Endothelial cell of umbilical vein (primary cell): Measurements from ENCODE around the gene ACTG1. TPM values are rescaled to one million over a fixed set of nuclear protein-coding genes. Genes with fewer than 3 reads are reported as not detected.

ENCODE experiments used
- BruUV-seq: library from RNA; stranded (reverse); fragments of 400-500 nt; replicated peaks from 2 replicates; lab custom pipeline; 2021; lab: Mats Ljungman, UMichigan
- CTCF ChIA-PET: fragments of 300-600, 350-600 bp; sonication (Branson Sonifier 250); formaldehyde crosslinking; loops from one replicate; lab custom pipeline; 2021; ENCODE audit warnings: antibody characterized with exemption, inconsistent platforms; lab: Charles Lee
- POLR2A ChIA-PET: fragments of 300-600, 350-600 bp; sonication (Branson Sonifier 250); formaldehyde crosslinking; loops from one replicate; lab custom pipeline; 2021; ENCODE audit warnings: antibody characterized with exemption, inconsistent platforms; lab: Charles Lee
- DNase-seq: peaks from one replicate; pipeline ENCODE4 v3.0.0-alpha.2; 2011; ENCODE audit warnings: low read depth, low spot score
- FAIRE-seq: peaks from 2 replicates; lab custom pipeline; 2011; peaks lifted over from hg19 to GRCh38; lab: Jason Lieb, UNC
- H2AFZ ChIP-seq: 2 replicates; pipeline ENCODE4 v1.6.0; 2012; ENCODE audit warnings: low read depth, low read length, control low read depth, inconsistent platforms
- H3K27ac ChIP-seq: 2 replicates; pipeline ENCODE4 v1.5.1; 2011; ENCODE audit warnings: low read depth, mild to moderate bottlenecking, control low read depth, low read length, moderate library complexity; ENCODE audit not compliant: insufficient read depth
- H3K27me3 ChIP-seq, 2 experiments: 2 replicates each; pipeline versions ENCODE4 v1.6.0 to v1.6.1; 2011; ENCODE audit warnings: low read length in 2 of 2, mixed read lengths in 1 of 2; ENCODE audit not compliant: control insufficient read depth in 2 of 2, insufficient read depth in 2 of 2
- H3K36me3 ChIP-seq, 2 experiments: 2 replicates in 1 of 2; 3 replicates in 1 of 2; pipeline ENCODE4 v1.5.1; 2011; ENCODE audit warnings: low read length in 2 of 2, mild to moderate bottlenecking in 1 of 2, moderate library complexity in 1 of 2; ENCODE audit not compliant: control insufficient read depth in 2 of 2, insufficient read depth in 2 of 2; ENCODE audit errors: extremely low read depth in 1 of 2
- H3K4me1 ChIP-seq: 3 replicates; pipeline ENCODE4 v1.5.1; 2011; ENCODE audit warnings: mild to moderate bottlenecking, low read length; ENCODE audit not compliant: control insufficient read depth, insufficient read depth; ENCODE audit errors: extremely low read depth
- H3K4me2 ChIP-seq: 2 replicates; pipeline ENCODE4 v1.6.1; 2011; ENCODE audit warnings: low read length, control low read depth, mixed read lengths; ENCODE audit not compliant: insufficient read depth
- H3K4me3 ChIP-seq, 3 experiments: fragments of 200-600 bp in 1 of 3; sonication (generic), shearing (Covaris generic) in 1 of 3; replicated peaks in 1 of 3; 2 replicates each; pipeline ENCODE4 v1.5.1; 2011 to 2016; ENCODE audit warnings: control low read depth in 3 of 3, low read length in 3 of 3, mild to moderate bottlenecking in 2 of 3, inconsistent platforms in 1 of 3, low read depth in 1 of 3, moderate library complexity in 1 of 3; ENCODE audit not compliant: insufficient read depth in 1 of 3
- H3K79me2 ChIP-seq: 2 replicates; pipeline ENCODE4 v1.6.0; 2012; ENCODE audit warnings: low read length, inconsistent platforms; ENCODE audit not compliant: control insufficient read depth, insufficient read depth
- H3K9ac ChIP-seq: replicated peaks from 2 replicates; pipeline ENCODE3; 2011; ENCODE audit warnings: low read length, control low read depth; ENCODE audit not compliant: insufficient read depth; ENCODE audit errors: extremely low read depth
- H3K9me1 ChIP-seq: replicated peaks from 3 replicates; pipeline ENCODE4 v1.6.0; 2011; ENCODE audit warnings: mild to moderate bottlenecking, low read length; ENCODE audit not compliant: control insufficient read depth, insufficient read depth; ENCODE audit errors: extremely low read depth
- H3K9me3 ChIP-seq: replicated peaks from 2 replicates; pipeline ENCODE4 v1.5.1; 2012; ENCODE audit warnings: low read length, inconsistent platforms; ENCODE audit not compliant: control insufficient read depth, insufficient read depth
- H4K20me1 ChIP-seq: replicated peaks from 2 replicates; pipeline ENCODE3; 2011; ENCODE audit warnings: mild to moderate bottlenecking, low read length; ENCODE audit not compliant: control insufficient read depth, insufficient read depth; ENCODE audit errors: extremely low read depth
- CTCF ChIP-seq, 2 donors: IDR thresholded peaks; 1 replicate in 1 of 2; 2 replicates in 1 of 2; pipeline ENCODE4 v1.5.1; 2011; ENCODE audit warnings: low read length in 2 of 2, mild to moderate bottlenecking in 2 of 2, moderate library complexity in 2 of 2, control low read depth in 1 of 2, inconsistent platforms in 1 of 2, low read depth in 1 of 2; ENCODE audit not compliant: insufficient read depth in 1 of 2; ENCODE audit errors: extremely low read depth in 1 of 2
- EZH2 ChIP-seq: IDR thresholded peaks from 2 replicates; pipeline ENCODE4 v1.6.1; 2012; ENCODE audit warnings: borderline replicate concordance, low read depth, mild to moderate bottlenecking, moderate library complexity, low read length, inconsistent platforms; ENCODE audit not compliant: severe bottlenecking
- FOS ChIP-seq: IDR thresholded peaks from 2 replicates; pipeline ENCODE4 v1.6.1; 2011; ENCODE audit warnings: mild to moderate bottlenecking, low read length, moderate library complexity, borderline replicate concordance; ENCODE audit not compliant: insufficient read depth
- GATA2 ChIP-seq: IDR thresholded peaks from 2 replicates; pipeline ENCODE4 v1.7.0; 2011; ENCODE audit warnings: low read depth, mild to moderate bottlenecking, moderate library complexity, mixed read lengths, low read length; ENCODE audit not compliant: insufficient read length, insufficient read depth
- JUN ChIP-seq: IDR thresholded peaks from 2 replicates; pipeline ENCODE4 v1.6.1; 2011; ENCODE audit warnings: borderline replicate concordance, low read depth; ENCODE audit not compliant: insufficient read length, insufficient read depth
- MAX ChIP-seq: IDR thresholded peaks from 2 replicates; pipeline ENCODE4 v1.6.1; 2011; ENCODE audit not compliant: insufficient read depth, insufficient read length
- MYC ChIP-seq: IDR thresholded peaks from one replicate; pipeline ENCODE4 v1.6.1; 2011; ENCODE audit warnings: mild to moderate bottlenecking, low read depth, low read length
- POLR2A ChIP-seq: IDR thresholded peaks from 2 replicates; pipeline ENCODE4 v1.6.1; 2012; ENCODE audit warnings: low read depth, mild to moderate bottlenecking, control low read depth, low read length
- POLR2AphosphoS5 ChIP-seq: IDR thresholded peaks from 2 replicates; pipeline ENCODE4 v1.6.1; 2012; ENCODE audit warnings: low read depth, mild to moderate bottlenecking, control low read depth, low read length, moderate library complexity; ENCODE audit not compliant: insufficient read depth
- dilution Hi-C: fragments of 300-500 bp; cut with MboI; formaldehyde crosslinking; loops from one replicate; pipeline ENCODE4 v1.15.0; 2019; ENCODE audit warnings: low sequenced_read_pairs; ENCODE audit not compliant: extremely low pct_ligation_motif_present
- intact Hi-C: fragments of 100-400 bp; cut with micrococcal nuclease; formaldehyde crosslinking; loops from one replicate; pipeline ENCODE4 v1.10.0; 2022
- polyA plus RNA-seq, 4 experiments: library from polyadenylated mRNA; depleted of rRNA in 3 of 4; stranded (reverse) in 3 of 4; unstranded in 1 of 4; fragments of >200 nt; gene quantifications; 2 replicates each; pipeline versions ENCODE4 v1.2.1 to v1.2.3, GENCODE V29; 2011 to 2012; ENCODE audit warnings: missing spikeins in 1 of 4
- total RNA-seq: library from RNA; stranded (reverse); gene quantifications from 2 replicates; pipeline ENCODE4 v1.2.3, GENCODE V29; 2021

ACTG1 gene
- total and polyA plus RNA-seq, 2 donors (not counting 3 experiments of a cell fraction or from before 2014, with no cell fraction given): 6,127 to 10,663 TPM

- DNase-seq: no peak
- ChIA-PET POLR2A (no interaction called here), CTCF (interaction anchor here (0.7 to 1.4 kb wide), 2 partner anchors 12 to 28 kb away, joined by 3 read pairs; no protein-coding TSS in a partner anchor)
- H3K4me2 ChIP-seq: no peak overlapping the region
- H3K4me3 ChIP-seq: no peak overlapping the region
- TF ChIP-seq CTCF (IDR thresholded peaks at IDR 0.05; ENCODE audit: extremely low read depth in 1 of 2, insufficient read depth in 1 of 2, low read depth in 1 of 2, low read length in 2 of 2): no peak
- TF ChIP-seq POLR2A: no peak
- no peak for TF ChIP-seq GATA2
- no peak for TF ChIP-seq POLR2AphosphoS5
- TF ChIP-seq JUN: no peak
- TF ChIP-seq FOS: no peak
- no peak for TF ChIP-seq MAX
- no peak for TF ChIP-seq MYC
- TF ChIP-seq EZH2: no peak
- H3K27ac ChIP-seq: no peak overlapping the region
- no peak for FAIRE-seq
- H3K4me1 ChIP-seq: no peaks in the 10 kb centered on the region
- no peaks in the 10 kb centered on the region for H3K27me3 ChIP-seq
- no peaks in the 10 kb centered on the region for H3K9me1 ChIP-seq
- H3K36me3 ChIP-seq: no peaks in the 10 kb centered on the region
- no peak overlapping the region for H3K9ac ChIP-seq
- H2AFZ ChIP-seq: no peak overlapping the region
- H4K20me1 ChIP-seq: no peaks in the 10 kb centered on the region
- intact Hi-C loops (no loop called here), dilution Hi-C loops (no loop called here)
- H3K9me3 ChIP-seq: no peaks in the 10 kb centered on the region
- no peaks in the 10 kb centered on the region for H3K79me2 ChIP-seq
- BruUV-seq: no TSS peak
Measured at GRCh38 chr17:81468770-81469121, 43.9 kb downstream of the ACTG1 start.
